ENCODE data around the gene SSH3.
A peak's percentile ranks its signal among the peaks of the same experiment; 100 is the strongest.

Gene SSH3

GRCh38 chr11:67303132-67303834 lies at the start of gene SSH3:
Gene SSH3 (plus strand): TSS chr11:67303530. CDS start chr11:67303626, 96 bp downstream.
- peak; percentile 77 for DNase-seq (ENCODE audit: low spot score)

- no peak for DNase-seq (ENCODE audit: low spot score)
These were observed 49.3 kb upstream of the SSH3 start for GRCh38 chr11:67253872-67254624.

GRCh38 chr11:67254798-67255197 lies 48.5 kb upstream of the SSH3 start:
- DNase-seq (ENCODE audit: low spot score), result no peak

GRCh38 chr11:67255353-67255752 lies 48.0 kb upstream of the SSH3 start:
- no peak for DNase-seq (ENCODE audit: low spot score)

GRCh38 chr11:67255864-67256263 lies 47.5 kb upstream of the SSH3 start:
- DNase-seq (ENCODE audit: low spot score), result no peak

- DNase-seq (ENCODE audit: low spot score), result no peak
These were observed 46.7 kb upstream of the SSH3 start for GRCh38 chr11:67256477-67257135.

- no peak for DNase-seq (ENCODE audit: low spot score)
These were observed 42.9 kb upstream of the SSH3 start for GRCh38 chr11:67260406-67260805.

- DNase-seq (ENCODE audit: low spot score), result peak; percentile 70
These were observed 42.3 kb upstream of the SSH3 start for GRCh38 chr11:67260885-67261639.

GRCh38 chr11:67261640-67261945 lies 41.7 kb upstream of the SSH3 start:
- DNase-seq (ENCODE audit: low spot score), result no peak

- DNase-seq (ENCODE audit: low spot score), result no peak
These were observed 41.2 kb upstream of the SSH3 start for GRCh38 chr11:67261946-67262681.

GRCh38 chr11:67262731-67263675 lies 40.3 kb upstream of the SSH3 start:
- peak; percentile 89 for DNase-seq (ENCODE audit: low spot score)

- no peak for DNase-seq (ENCODE audit: low spot score)
These were observed 39.1 kb upstream of the SSH3 start for GRCh38 chr11:67264260-67264659.

GRCh38 chr11:67264877-67265632 lies 38.3 kb upstream of the SSH3 start:
- DNase-seq (ENCODE audit: low spot score), result no peak

- DNase-seq (ENCODE audit: low spot score), result no peak
These were observed 37.5 kb upstream of the SSH3 start for GRCh38 chr11:67265633-67266448.

GRCh38 chr11:67266449-67267187 lies 36.7 kb upstream of the SSH3 start, which contains the start of gene GRK2:
Gene GRK2 (plus strand): TSS chr11:67266473. CDS start chr11:67266700, 227 bp downstream.
- no peak for DNase-seq (ENCODE audit: low spot score)

GRCh38 chr11:67267188-67268080 lies 35.9 kb upstream of the SSH3 start:
- DNase-seq (ENCODE audit: low spot score), result no peak

All from Ammon's horn (tissue), 1 donor.